NB4 (cell line): ENCODE measurements around the gene TMED3.
A peak's percentile ranks its signal among the peaks of the same experiment; 100 is the strongest.

Source experiments
- DNase-seq: peaks from one replicate; pipeline ENCODE4 v3.0.0; 2010; ENCODE audit warnings: low read depth
- H3K4me3 ChIP-seq: one replicate; pipeline ENCODE4 v1.5.1; 2011; ENCODE audit warnings: mild to moderate bottlenecking, low read depth, low read length, moderate library complexity
- MYC ChIP-seq: IDR thresholded peaks from 2 replicates; pipeline ENCODE4 v1.6.1; 2011; ENCODE audit warnings: low read depth, low read length
- POLR2A ChIP-seq: IDR thresholded peaks from 2 replicates; pipeline ENCODE4 v1.6.1; 2011; ENCODE audit warnings: mild to moderate bottlenecking; ENCODE audit not compliant: insufficient read length; ENCODE audit errors: extremely low read depth
- TF ChIP-seq, protein P1 (sequence below): IDR thresholded peaks from 2 replicates; pipeline ENCODE4 v1.6.1; 2011; ENCODE audit warnings: low read depth, low read length
- TF ChIP-seq, protein P2 (sequence below): IDR thresholded peaks from one replicate; pipeline ENCODE4 v1.5.1; 2012; ENCODE audit warnings: low read depth, low read length

The TMED3 gene

DNA sequence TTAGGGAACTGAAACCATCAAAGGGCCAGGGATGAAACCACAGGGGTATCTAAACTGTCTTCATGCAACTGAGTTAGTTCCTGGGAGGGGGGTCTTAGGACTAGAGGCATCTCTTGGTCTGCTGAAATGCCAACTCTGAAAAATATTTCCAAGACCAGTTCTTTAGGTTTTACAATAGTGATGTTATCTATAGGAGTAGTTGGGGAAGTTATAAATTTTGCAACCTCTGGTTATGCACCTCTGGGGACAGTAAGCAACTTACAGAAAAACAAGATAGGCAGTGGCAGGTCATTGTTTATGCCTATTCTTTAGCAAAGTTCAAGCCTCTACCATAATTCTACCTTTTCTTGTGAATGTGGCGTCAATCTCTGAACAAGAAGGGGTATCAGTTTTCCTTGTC lies 60.7 kb downstream of the TMED3 start:
- peak; percentile 70 for DNase-seq
- no peak for TF ChIP-seq POLR2A
- TF ChIP-seq MYC: no peak
- TF ChIP-seq, protein P1, sequence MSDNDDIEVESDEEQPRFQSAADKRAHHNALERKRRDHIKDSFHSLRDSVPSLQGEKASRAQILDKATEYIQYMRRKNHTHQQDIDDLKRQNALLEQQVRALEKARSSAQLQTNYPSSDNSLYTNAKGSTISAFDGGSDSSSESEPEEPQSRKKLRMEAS: no peak
- TF ChIP-seq, protein P2, sequence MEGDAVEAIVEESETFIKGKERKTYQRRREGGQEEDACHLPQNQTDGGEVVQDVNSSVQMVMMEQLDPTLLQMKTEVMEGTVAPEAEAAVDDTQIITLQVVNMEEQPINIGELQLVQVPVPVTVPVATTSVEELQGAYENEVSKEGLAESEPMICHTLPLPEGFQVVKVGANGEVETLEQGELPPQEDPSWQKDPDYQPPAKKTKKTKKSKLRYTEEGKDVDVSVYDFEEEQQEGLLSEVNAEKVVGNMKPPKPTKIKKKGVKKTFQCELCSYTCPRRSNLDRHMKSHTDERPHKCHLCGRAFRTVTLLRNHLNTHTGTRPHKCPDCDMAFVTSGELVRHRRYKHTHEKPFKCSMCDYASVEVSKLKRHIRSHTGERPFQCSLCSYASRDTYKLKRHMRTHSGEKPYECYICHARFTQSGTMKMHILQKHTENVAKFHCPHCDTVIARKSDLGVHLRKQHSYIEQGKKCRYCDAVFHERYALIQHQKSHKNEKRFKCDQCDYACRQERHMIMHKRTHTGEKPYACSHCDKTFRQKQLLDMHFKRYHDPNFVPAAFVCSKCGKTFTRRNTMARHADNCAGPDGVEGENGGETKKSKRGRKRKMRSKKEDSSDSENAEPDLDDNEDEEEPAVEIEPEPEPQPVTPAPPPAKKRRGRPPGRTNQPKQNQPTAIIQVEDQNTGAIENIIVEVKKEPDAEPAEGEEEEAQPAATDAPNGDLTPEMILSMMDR: no peak
- H3K4me3 ChIP-seq: no peak overlapping the region

DNA sequence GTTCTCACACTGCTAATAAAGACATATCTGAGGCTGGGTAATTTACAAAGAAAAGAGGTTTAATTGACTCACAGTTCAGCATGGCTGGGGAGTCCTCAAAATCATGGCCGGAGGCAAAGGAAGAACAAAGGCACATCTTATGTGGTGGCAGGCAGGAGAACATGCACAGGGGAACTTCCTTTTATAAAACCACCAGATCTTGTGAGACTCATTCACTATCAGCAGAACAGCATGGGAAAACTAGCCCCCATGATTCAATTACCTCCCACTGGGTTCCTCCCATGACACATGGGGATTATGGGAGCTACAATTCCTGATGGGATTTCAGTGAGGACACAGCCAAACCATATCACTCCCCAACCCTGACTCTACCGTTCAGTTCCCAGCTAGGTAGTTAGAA lies 61.5 kb downstream of the TMED3 start:
- peak; percentile 59 for DNase-seq
- H3K4me3 ChIP-seq: no peak overlapping the region
- TF ChIP-seq POLR2A (no peak), MYC (no peak)
- TF ChIP-seq, protein P2: no peak
- TF ChIP-seq, protein P1: no peak
